UCSD-AML1 (cell line): ENCODE results near the gene PRR5.

Source experiments
- DNase-seq: peaks from one replicate; lab custom pipeline; 2025; ENCODE audit not compliant: unreplicated experiment; lab: John Stamatoyannopoulos, UW

PRR5 gene

DNA sequence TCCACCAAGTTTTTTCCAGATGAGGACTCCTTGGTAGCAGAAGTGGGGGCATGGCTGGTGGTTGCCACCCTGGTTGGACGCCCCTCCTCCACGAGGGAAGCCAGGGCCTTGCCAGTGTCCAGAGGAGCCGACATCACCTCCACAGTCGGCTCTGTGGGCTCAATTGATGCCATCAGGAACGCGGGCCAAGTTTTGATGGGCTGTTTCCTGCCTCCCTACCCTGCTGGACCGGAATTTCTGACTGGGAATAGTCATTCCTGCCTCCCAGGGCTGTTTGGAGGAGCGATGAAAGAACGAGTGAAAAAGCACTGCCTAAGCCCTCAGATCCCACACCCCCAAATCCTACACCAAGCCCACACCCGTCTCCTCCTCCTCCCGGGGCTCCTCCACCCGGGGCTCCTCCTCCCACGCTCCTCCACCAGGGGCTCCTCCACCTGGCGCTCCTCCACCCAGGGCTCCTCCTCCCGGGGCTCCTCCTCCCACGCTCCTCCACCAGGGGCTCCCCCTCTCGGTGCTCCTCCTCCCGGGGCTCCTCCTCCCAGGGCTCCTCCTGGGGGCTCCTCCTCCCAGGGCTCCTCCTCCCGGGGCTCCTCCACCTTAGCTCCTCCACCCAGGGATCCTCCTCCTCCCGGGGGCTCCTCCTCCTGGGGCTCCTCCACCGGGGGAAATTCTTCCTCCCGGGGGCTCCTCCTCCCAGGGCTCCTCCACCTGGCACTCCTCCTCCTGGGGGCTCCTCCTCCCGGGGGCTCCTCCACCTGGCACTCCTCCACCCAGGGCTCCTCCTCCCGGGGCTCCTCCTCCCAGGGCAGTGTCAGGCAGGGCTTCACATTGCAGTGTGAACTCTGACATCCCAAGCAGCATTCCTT is 10.0 kb upstream of the PRR5 start:
- DNase-seq: no peak

DNA sequence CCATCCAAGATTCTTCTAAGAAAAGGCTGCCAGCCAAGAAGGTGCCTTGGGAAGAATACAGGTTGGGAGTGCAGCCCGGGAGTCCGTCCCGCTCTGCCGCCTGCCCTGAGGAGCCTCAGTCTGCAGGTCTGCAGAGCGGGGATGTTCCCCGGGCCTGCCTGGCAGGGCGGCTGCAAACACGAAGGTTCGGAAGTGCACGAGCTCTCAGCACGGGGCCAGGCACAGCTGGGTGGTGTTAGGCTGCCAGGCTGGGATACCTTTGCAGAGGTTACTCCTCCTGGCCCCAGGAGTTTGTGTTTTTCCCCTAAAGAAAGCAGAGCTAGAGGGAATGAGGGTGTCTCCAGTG is 9.4 kb upstream of the PRR5 start:
- DNase-seq: no peak

DNA sequence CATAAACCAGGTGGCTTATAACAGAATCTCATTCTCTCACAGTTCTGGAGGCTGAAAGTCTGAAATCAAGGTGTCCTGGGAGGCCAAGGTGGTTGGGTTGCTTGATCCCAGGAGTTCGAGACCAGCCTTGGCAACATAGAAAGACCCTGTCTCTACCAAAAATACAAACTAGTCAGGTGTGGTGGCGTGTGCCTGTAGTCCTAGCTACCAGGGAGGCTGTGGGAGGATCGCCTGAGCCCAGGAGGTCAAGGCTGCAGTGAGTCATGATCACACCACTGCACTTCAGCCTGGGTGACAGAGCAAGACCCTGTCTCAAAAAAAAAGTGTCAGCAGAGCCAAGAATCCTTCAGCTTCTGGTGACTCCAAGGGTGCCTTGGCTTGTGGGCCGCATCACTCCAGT is 8.9 kb upstream of the PRR5 start:
- no peak for DNase-seq

DNA sequence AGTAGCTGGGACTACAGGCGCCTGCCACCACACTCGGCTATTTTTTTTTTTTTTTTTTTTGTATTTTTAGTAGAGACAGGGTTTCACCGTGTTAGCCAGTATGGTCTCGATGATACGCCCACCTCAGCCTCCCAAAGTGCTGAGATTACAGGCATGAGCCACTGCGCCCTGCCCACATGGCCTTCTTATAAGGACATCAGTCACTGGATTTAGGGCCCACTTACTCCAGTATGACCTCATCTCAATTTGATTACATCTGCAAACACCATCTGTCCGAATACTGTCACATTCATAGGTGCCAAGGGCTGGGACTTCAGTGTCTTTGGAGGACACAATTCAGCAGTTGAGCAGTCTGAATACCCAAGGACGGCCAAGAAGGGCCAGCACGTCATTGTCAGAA is 8.2 kb upstream of the PRR5 start:
- no peak for DNase-seq

DNA sequence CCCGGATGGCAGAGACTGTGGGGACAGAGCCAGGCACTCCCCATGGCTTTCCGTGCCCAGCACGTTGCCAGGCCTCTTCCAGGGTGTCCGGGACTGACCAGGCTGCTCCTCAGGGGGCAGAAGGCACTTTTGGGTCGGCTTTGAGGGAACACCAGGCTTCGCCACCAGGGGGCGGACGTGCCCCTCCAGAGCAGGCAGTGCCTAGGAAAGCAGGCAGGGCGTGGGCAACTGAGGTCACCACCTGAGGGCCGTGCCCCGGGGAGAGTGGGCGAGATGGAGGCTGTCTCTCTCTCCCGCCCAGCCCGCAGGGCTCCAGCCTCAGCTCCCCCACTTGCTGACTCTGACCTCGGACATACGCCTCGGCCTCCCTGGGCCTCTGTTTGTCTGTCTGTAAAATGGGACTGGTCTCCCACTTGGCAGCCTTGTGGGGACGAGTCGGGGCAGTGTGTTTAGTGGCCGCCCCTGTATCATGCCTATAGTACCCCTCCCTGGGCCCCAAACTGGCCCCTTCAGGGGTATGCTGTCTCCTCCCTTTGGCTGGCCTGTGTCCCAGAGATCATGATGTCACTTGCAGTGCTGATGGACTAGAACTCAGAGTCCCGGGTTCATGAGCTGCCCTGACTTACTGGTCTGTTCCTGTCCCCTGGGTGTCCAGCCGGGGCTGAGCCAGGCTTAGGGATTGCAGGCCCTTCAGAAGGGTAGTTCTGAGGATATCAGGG is 4.4 kb upstream of the PRR5 start:
- peak; percentile 77 for DNase-seq

DNA sequence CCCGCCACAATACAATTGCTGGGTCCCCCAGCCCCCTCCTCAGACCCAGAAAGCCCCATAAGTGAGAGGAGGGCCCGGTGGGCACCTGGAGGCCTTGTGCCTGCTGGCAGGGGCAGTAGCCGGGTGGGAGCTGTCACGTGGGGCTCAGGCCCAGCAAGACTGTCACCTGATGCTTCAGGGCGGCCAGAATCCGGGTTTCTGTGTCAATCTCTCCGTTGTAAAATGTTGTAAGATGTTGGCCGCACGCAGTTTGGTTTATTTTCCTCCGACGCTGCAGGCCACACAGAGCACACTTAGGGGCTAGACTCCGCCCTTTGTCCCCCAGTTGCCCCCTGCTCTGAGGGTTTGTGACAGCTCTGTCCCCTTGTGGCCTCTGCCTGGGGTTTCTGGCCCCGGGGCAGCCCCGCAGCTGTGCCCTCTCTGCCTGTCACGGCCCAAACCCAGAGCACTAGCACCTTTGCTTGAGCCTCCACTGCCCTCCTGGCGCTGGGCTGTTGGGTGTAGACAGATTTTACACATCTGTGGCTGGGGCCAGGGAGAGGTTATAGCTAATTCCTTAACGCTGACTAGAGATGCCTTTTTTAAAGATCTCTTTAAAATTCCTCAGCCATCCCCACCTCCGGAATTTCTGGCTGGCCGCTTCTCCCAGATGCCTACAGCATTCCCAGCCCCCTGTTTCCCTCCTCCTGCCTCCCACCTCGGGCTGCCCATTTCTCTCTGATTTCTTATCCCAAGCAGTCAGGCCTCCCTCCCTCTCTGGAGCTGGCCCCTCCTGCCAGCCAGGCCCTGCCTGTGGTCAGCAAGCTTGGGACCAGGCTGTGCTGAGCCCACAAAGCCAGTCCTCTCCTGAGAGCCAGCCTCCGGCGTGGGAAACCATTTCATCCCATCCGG is 3.2 kb upstream of the PRR5 start:
- DNase-seq: no peak

DNA sequence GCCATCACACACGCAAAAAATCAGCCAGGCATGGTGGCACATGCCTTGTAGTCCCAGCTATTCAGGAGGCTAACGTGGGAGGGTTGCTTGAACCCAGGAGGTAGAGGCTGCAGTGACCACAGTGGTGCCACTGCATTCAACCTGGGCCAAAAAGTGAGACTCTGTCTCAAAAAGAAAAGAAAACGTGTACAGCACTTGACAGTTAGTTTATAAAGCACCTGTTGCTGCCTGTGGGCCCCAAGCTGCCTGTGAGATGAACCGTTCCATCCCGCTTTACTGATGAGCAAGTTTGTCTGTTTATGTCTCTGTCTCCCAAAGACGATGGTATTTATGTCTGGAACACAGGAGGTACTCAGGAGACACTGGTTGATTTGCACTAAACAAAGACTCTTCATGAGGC is 1.5 kb upstream of the PRR5 start:
- DNase-seq: no peak

DNA sequence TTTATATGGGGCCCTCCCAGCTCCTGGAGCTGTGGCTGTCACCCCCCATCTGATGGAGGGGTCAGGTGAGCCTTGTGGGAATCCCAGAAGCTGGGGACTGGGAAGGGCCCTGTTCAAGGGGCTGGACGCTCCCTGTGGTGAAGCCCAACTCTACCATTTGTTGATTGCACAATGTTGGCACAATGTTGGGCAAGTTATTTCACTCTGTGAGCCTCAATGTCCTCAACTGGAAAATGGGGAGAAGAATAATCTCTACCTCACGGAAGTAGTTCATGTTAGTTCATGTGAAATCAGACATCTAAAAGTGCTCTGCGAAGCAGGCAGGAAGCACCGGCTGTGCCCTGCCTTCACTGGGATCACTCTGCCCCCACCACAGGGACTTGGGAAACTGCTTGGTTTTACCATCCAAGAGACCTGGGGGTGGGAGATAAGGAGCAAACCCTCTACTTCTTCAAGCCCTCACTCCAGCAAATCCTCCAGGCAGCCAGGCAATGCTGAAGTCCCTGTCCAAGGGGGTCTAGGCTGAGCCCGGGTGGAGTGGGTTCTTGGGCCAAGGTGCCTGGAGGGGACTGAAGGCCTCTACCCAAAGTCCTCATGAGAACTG is 715 bp upstream of the PRR5 start:
- no peak for DNase-seq

DNA sequence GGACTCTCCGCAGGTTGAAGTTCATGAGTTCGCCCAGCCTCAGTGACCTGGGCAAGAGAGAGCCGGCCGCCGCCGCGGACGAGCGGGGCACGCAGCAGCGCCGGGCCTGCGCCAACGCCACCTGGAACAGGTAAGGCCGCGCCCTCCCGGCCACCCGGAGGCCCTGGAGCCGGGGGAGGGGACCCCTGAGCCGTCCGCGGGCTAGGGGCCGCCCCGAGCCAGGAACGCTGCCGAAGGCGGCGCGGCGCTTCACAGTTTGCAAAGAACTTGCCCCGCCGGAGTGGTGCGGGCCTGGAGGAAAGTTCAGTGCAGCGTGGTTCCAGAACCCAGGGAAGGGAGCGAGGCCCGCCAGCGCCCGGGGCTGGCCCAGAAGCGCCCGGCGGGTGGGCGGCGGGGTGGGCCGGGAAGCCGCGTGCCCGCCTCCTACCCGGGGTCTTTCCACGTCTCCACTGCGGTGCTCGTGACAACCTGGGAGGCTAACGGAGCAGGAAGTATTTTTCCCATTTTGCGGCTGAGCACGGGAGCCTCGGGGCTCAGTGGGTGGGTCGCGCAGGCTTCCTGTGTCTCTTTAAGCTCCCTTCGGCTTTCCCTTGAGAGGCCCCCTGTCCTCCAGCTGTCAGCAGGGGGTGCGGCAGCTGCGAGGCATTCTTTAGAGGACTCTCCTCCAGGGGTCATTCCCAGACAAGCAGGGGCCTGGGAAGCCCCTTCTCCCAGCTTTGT is 635 bp downstream of the PRR5 start:
- DNase-seq: no peak

DNA sequence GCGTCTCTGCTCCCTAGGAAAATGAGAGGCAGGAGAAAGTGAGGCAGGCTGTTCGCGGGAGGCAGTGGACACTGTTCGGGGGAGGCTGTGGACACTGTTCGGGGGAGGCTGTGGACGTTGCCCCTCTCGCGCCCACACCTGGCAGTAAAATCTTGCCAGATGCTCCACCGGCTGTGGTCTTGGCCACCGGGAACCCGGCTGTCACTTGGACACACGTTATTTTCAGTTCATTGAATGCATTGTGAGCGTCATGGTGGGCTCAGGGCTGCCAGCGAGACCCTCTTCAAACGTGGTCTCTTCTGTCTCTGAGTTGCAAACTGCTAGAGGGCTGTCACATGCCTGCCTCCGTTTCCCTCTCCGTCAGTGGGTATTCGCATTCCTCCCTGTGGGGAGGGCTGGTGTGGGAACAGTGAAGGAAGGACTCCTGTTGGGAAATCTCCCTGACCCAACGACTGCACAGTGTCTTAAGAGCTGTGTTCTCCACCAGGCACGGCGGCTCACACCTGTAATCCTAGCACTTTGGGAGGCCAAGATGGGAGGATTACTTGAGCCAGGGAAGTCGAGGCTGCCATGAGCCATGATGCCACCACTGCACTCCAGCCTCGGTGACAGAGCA is 1.4 kb downstream of the PRR5 start:
- no peak for DNase-seq

DNA sequence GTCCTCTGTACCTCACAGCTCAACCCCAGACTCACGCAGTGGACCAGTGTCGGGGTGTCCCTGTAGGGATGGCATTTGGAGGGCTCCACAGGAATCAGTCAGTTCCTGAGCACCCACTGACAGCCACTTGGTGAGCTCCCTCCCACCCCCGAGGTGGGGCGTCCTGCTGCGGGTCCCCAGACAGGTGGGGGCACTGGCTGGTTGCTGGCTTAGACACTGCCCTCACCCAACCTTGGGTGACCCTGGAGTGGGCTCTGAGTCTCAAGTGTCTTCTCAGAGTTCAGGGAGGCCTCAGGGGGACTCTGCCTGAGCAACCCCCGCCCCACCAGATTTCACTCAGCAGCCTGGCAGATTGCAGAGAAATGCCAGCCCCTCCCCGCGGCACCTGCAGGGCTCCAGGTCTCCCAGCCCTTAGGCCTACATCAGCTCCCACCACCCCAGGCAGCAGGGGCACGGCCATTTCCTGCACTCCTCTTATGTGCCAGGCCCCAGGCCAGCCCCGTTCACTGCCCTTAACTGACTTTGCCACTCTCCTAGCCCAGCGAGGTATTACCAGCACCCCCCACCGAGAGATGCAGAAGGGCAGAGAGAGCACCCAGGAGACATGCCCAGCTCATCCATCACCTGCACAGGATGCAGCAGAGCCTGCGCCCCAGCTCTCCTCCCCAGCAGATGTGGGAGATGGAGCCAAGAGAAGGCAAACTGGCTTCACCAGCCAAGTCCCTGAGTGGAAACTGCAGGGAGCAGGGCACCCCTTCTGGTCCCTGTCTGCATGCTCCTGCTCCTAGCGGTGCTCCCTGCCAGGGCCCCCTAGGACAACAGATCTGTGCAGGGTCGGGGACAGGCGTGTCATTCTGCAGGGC is 2.4 kb downstream of the PRR5 start:
- no peak for DNase-seq

DNA sequence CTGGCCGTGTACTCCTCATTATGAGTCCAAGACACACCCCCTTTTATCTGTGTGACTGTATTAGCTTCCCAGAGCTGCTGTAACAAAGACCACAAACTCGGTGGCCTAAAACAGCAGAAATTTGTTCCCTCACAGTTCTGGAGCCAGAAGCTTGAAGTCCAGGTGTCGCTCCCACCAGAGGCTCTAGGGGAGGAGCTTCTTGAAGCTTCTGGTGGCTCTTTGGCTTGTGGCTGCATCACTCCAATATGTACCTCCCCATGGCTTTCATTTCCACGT is 3.0 kb downstream of the PRR5 start:
- DNase-seq: no peak

DNA sequence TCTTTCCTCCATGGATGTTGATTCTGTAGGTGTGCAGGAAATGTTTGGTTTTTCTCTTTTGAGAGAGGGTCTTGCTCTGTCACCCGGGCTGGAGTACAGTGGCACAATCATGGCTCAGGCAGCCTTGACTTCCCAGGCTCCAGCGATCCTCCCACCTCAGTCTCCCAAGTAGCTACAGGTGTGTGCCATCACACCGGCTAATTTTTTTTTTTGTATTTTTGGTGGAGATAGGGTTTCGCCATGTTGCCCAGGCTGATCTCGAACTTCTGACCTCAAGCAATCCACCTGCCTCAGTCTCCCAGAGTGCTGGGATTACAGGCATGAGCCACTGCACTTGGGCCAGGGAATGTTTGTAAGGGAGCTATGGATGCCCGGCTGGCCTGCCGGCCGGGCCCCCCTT is 4.5 kb downstream of the PRR5 start:
- DNase-seq: no peak

DNA sequence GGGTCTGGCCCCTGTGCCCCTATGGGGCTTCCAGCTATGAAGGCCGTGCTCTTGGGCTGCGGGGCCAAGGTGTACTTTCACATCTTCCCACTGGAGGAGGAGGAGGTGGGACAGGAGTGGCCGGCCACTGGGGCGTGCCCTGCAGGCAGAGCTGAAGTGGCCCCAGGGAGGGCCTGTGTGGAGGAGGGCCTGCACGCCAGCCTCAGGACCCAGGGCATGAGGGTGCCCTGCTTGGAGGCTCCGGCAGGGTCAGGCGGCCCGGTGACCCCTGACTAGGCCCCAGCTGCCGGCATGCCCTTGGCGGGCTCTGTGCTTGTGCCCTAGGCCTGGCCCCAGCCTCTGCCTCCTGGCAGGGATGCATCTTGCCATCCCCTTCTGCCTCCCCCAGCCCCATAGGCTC is 5.2 kb downstream of the PRR5 start:
- DNase-seq: no peak

DNA sequence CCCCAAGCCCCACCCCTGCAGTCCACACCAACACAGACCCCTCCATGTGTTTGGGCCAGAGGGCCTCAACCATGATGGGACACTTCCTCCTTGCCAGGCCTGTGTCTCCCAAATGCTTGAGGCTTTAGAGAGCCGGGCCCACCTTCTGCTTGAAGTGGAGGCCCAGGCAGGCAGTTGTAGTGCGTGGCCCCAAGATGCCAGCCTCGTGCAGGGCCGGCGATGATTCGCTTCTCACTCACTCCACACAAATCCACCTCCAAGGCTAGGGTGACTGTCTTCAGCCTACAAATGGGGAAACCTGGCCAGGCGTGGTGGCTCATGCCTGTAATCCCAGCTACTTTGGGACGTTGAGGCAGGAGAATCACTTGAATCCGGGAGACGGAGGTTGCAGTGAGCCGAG is 5.7 kb downstream of the PRR5 start:
- DNase-seq: no peak

DNA sequence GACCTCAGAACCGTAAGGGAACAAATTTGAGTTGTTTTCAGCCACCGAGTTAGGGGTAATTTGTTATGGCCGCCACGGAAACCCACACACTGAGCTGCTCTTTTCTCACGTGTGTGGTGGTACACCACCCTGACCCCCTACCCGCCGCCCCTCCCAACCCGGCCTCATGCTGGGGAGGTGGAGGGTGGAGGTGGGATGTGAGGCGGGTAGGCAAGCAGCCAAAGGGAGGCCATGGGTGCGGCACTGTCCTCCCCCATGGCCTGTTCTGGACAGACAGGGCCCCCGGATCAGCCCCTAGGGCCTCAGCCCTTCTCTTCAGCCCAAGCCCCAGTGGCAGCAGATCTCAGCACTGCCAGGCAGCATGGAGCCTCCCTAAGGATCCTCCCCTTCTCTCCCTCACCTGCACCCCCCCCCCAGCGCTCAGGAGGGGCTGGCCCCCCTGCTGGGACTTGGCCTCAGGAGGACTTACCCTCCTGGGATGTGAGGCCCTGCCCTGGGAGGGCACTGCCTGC is 7.9 kb downstream of the PRR5 start:
- DNase-seq: no peak

DNA sequence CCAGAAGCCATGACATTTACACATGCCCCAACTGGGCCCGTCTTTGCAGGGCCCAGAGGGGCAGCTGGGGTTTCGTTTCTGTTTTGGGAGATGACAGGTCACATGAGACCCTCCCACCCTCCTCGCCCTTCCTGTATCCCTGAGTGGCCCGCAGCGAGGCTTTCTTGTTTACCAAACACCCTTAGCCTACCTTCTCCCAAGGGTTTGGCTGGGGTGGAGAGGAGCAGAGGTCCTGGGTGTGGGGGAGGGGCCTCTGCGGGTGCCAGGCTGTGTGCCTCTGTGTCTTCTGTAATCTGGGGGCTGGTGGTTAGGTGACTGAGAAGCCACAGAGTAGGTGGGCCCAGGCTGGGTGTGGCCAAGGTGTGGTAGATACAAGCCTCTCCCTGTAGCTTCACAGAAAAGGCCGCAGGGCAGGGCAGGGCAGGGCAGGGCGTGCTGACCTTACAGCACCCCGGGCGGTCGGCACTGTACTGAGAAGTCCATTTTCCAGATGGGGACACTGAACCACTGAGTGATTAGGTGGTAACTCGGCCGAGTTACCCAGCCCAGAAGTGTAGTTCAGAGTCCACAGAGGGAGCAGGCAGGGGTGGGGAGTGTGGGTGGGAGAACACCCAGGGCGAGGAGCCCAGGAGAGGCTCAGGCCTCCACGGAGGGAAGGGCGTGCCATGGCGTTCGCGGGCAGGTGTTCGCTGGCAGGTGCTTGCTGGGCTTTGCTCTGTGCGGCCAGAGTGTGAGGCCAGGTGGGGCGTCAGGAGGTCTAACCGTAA is 8.7 kb downstream of the PRR5 start:
- DNase-seq: no peak

DNA sequence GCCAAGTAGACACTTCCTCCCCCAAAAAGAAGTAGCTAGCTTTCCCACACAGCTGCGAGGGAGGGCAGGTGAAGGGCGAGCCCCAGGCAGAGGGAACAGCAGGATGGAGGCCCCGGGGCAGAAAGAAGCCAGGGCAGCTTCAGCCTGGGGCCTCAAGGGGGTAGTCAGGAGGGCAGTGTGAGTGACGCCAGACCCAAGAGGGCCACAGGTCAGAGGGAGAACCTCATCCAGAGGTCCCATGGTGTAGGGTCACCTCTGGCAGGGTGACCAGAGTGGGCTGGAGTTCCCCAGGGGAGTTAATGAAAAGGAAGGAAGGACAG is 9.2 kb downstream of the PRR5 start:
- no peak for DNase-seq
